Neural progenitor cell (in vitro differentiated cells): ENCODE measurements around the gene HK1. TPM values are rescaled to one million over a fixed set of nuclear protein-coding genes. Genes with fewer than 3 reads are reported as not detected.

Source experiments
- DNase-seq: peaks from one replicate; pipeline ENCODE4 v3.0.0-alpha.2; 2016; ENCODE audit warnings: low spot score
- H2AFZ ChIP-seq: fragments of 200-600 bp; sonication (generic); replicated peaks from 2 replicates; pipeline ENCODE4 v1.6.1; 2016; ENCODE audit warnings: antibody characterized with exemption
- H3F3A ChIP-seq: fragments of 200-600 bp; sonication (generic); 2 replicates; pipeline ENCODE4 v1.6.1; 2016; ENCODE audit warnings: antibody characterized with exemption, low read depth
- H3K27ac ChIP-seq: fragments of 200-600 bp; sonication (generic); 2 replicates; pipeline ENCODE4 v1.5.1; 2016; ENCODE audit warnings: mild to moderate bottlenecking
- H3K27me3 ChIP-seq: fragments of 200-600 bp; sonication (generic); 2 replicates; pipeline ENCODE4 v1.6.1; 2016; ENCODE audit warnings: mild to moderate bottlenecking, moderate library complexity
- H3K36me3 ChIP-seq: fragments of 200-600 bp; sonication (generic); 2 replicates; pipeline ENCODE4 v1.5.1; 2016
- H3K4me1 ChIP-seq: fragments of 200-600 bp; sonication (generic); 2 replicates; pipeline ENCODE4 v1.6.1; 2016; ENCODE audit warnings: mixed run types
- H3K4me2 ChIP-seq: fragments of 200-600 bp; sonication (generic); 2 replicates; pipeline ENCODE4 v1.6.1; 2016
- H3K4me3 ChIP-seq: fragments of 200-600 bp; sonication (generic); 2 replicates; pipeline ENCODE4 v1.5.1; 2016
- H3K79me2 ChIP-seq: fragments of 200-600 bp; sonication (generic); 2 replicates; pipeline ENCODE4 v1.6.1; 2016; ENCODE audit warnings: low read depth
- H3K9ac ChIP-seq: fragments of 200-600 bp; sonication (generic); 2 replicates; pipeline ENCODE4 v1.6.1; 2016
- H3K9me3 ChIP-seq: fragments of 200-600 bp; sonication (generic); 2 replicates; pipeline ENCODE4 v1.5.1; 2016; ENCODE audit warnings: low read depth
- H4K20me1 ChIP-seq: fragments of 200-600 bp; sonication (generic); 2 replicates; pipeline ENCODE4 v1.6.1; 2016; ENCODE audit warnings: low read depth
- H3K27ac Mint-ChIP-seq: 3 replicates; pipeline ENCODE4 v1.8.0; 2021; ENCODE audit warnings: mixed read lengths
- H3K27me3 Mint-ChIP-seq: 2 replicates; pipeline ENCODE4 v1.8.0; 2022; ENCODE audit warnings: low read depth, mild to moderate bottlenecking, inconsistent platforms, moderate library complexity, mixed read lengths; ENCODE audit not compliant: insufficient read depth
- H3K36me3 Mint-ChIP-seq: 3 replicates; pipeline ENCODE4 v1.8.0; 2021; ENCODE audit warnings: mixed read lengths
- H3K4me1 Mint-ChIP-seq: 3 replicates; pipeline ENCODE4 v1.8.0; 2021; ENCODE audit warnings: mixed read lengths
- H3K4me3 Mint-ChIP-seq: 3 replicates; pipeline ENCODE4 v1.8.0; 2021; ENCODE audit warnings: mild to moderate bottlenecking, moderate library complexity, mixed read lengths
- H3K9me3 Mint-ChIP-seq: 3 replicates; pipeline ENCODE4 v1.8.0; 2020; ENCODE audit warnings: mixed read lengths
- CTCF ChIP-seq: fragments of 200-600 bp; sonication (generic); IDR thresholded peaks from 2 replicates; pipeline ENCODE4 v1.5.1; 2017; ENCODE audit warnings: antibody characterized with exemption, mild to moderate bottlenecking
- EZH2 ChIP-seq: fragments of 200-600 bp; sonication (generic); IDR thresholded peaks from 2 replicates; pipeline ENCODE4 v1.6.1; 2017; ENCODE audit warnings: antibody characterized with exemption, mild to moderate bottlenecking, moderate library complexity
- EZH2phosphoT487 ChIP-seq: fragments of 200-600 bp; sonication (generic); IDR thresholded peaks from 2 replicates; pipeline ENCODE4 v1.6.1; 2017; ENCODE audit warnings: antibody characterized with exemption
- total RNA-seq: library from RNA; depleted of rRNA; stranded (reverse); fragments of >200 nt; gene quantifications from 2 replicates; pipeline ENCODE4 v1.2.3, GENCODE V29; 2015; ENCODE audit warnings: low replicate concordance

HK1 gene
- total RNA-seq, 1 donor from 2014 or later, result 30.1 TPM

DNA sequence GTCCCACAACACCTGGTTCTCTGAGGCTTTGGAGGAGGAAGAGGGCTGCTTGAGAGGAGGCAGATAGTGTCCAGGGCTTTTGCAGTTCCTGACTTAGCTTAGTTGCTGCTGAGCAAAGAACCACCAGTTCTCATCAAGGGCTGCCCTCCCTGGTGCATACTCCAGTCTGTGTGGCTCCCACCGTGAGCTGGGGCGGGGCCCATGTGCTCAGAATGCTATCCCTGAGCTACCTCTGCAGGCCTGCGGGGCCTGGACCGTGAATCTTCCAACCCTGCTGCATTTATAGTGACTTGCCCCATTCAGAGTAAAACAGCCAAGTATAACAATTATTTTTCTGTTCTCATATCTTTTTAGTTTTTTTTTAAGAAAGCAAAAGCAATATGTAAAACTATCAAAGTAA lies 89.2 kb downstream of the HK1 start:
- no peaks in the 10 kb centered on the region for H3K79me2 ChIP-seq
- H3K4me1 ChIP-seq, result peaks cover 13% of the 10 kb centered on the region
- no peaks in the 10 kb centered on the region for H3K36me3 ChIP-seq
- no peaks in the 10 kb centered on the region for H3K27me3 ChIP-seq
- H3K27ac ChIP-seq, result no peak overlapping the region
- no peak overlapping the region for H3K4me3 Mint-ChIP-seq
- H3K4me1 Mint-ChIP-seq, result peaks cover 31% of the 10 kb centered on the region
- H3K27ac Mint-ChIP-seq, result no peak overlapping the region
- H3K36me3 Mint-ChIP-seq, result peaks cover 16% of the 10 kb centered on the region
- no peaks in the 10 kb centered on the region for H3K27me3 Mint-ChIP-seq
- H4K20me1 ChIP-seq, result no peaks in the 10 kb centered on the region
- no peaks in the 10 kb centered on the region for H3K9me3 Mint-ChIP-seq
- H3K4me2 ChIP-seq, result peak overlapping the region; percentile 13
- TF ChIP-seq EZH2phosphoT487 (no peak), CTCF (no peak), EZH2 (no peak)
- no peak overlapping the region for H3K9ac ChIP-seq
- no peak overlapping the region for H2AFZ ChIP-seq
- no peaks in the 10 kb centered on the region for H3K9me3 ChIP-seq
- DNase-seq, result no peak
- no peak overlapping the region for H3K4me3 ChIP-seq
- H3F3A ChIP-seq, result no peaks in the 10 kb centered on the region

DNA sequence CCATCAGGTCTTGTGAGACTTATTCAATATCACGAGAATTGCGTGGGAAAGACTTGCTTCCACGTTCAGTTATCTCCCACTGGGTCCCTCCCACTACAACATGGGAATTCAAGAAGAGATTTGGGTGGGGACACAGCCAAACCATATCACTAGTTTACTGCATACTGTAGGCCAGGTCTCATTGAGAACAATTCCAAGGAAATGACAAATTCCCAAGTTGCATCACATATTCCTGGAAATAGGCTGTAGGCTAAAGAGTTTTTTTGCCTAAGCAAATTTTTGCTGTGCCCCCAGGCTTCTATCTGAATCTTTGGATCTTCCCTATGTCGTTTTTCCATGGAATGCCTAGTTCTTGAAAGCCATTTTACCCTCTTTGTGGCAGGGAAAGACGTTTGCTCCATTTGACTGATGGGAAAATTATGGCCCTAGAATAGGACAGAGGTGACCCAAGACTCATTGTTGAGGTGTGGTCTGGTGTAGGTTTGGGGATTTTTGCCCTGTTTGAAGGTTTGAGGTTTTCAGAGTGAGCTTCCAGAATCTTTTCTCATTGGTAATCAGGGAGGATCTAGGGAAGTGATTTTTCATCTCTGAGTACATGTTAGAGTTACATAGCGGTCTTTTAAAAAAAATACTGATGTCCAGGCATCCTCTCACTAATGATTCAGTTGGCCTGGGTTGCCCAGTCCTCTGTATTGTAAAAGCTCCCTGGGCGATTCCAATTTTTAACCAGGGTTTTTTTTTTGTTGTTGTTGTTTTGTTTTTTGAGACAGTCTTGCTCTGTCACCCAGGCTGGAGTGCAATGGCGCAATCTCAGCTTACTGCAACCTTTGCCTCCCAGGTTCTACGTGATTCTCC lies 94.1 kb downstream of the HK1 start:
- peaks cover 19% of the 10 kb centered on the region for H3K36me3 Mint-ChIP-seq
- H3K27ac Mint-ChIP-seq, result no peak overlapping the region

GRCh38 chr10:69374242-69374641 lies 95.9 kb downstream of the HK1 start:
- Histone ChIP-seq H3K4me3 (no peak overlapping the region), H3K4me2 (no peak overlapping the region), H2AFZ (no peak overlapping the region), H3K36me3 (no peaks in the 10 kb centered on the region), H3K79me2 (no peaks in the 10 kb centered on the region), H3K9me3 (no peaks in the 10 kb centered on the region), H3K27ac (no peak overlapping the region), H3K27me3 (no peaks in the 10 kb centered on the region), H4K20me1 (no peaks in the 10 kb centered on the region), H3K4me1 (peaks cover 9% of the 10 kb centered on the region), H3K9ac (no peak overlapping the region), H3F3A (peaks cover 4% of the 10 kb centered on the region)
- Mint-ChIP-seq H3K9me3 (no peaks in the 10 kb centered on the region), H3K36me3 (peaks cover 17% of the 10 kb centered on the region), H3K4me1 (peaks cover 5% of the 10 kb centered on the region), H3K27ac (peak overlapping the region; percentile 18), H3K27me3 (peaks cover 7% of the 10 kb centered on the region), H3K4me3 (no peak overlapping the region)
- TF ChIP-seq EZH2phosphoT487, result no peak
- no peak for TF ChIP-seq EZH2
- no peak for TF ChIP-seq CTCF
- DNase-seq, result no peak

More for the DNA sequence above, 94.1 kb downstream of the HK1 start:
- no peaks in the 10 kb centered on the region for H3K9me3 ChIP-seq
- H3K4me3 Mint-ChIP-seq, result no peak overlapping the region
- H3K36me3 ChIP-seq, result no peaks in the 10 kb centered on the region
- H3F3A ChIP-seq, result peaks cover 4% of the 10 kb centered on the region
- no peak overlapping the region for H2AFZ ChIP-seq
- H3K9ac ChIP-seq, result no peak overlapping the region
- H3K4me1 Mint-ChIP-seq, result peaks cover 8% of the 10 kb centered on the region
- no peak overlapping the region for H3K27ac ChIP-seq
- TF ChIP-seq CTCF (no peak), EZH2 (no peak), EZH2phosphoT487 (no peak)
- H3K27me3 Mint-ChIP-seq, result peaks cover 7% of the 10 kb centered on the region
- no peak overlapping the region for H3K4me2 ChIP-seq
- DNase-seq, result no peak
- H3K9me3 Mint-ChIP-seq, result no peaks in the 10 kb centered on the region
- no peaks in the 10 kb centered on the region for H4K20me1 ChIP-seq
- no peaks in the 10 kb centered on the region for H3K27me3 ChIP-seq
- H3K79me2 ChIP-seq, result no peaks in the 10 kb centered on the region
- no peak overlapping the region for H3K4me3 ChIP-seq
- H3K4me1 ChIP-seq, result peaks cover 22% of the 10 kb centered on the region
